Tibial nerve (tissue), 4 donors: ENCODE measurements around the gene DNAJC15.

ENCODE experiments used
- EP300 ChIP-seq, 2 donors: sonication (generic); formaldehyde crosslinking; IDR thresholded peaks; one replicate each; pipeline ENCODE4 v1.6.1; 2017; ENCODE audit warnings: antibody characterized with exemption in 2 of 2, mild to moderate bottlenecking in 1 of 2
- TF ChIP-seq, protein P1 (sequence below), 5 experiments: fragments of 200-600 bp in 3 of 5; fragments of 450-650 bp in 2 of 5; sonication (generic) in 3 of 5; IDR thresholded peaks; one replicate each; pipeline ENCODE4 v1.5.1; 2016 to 2019; ENCODE audit warnings: antibody characterized with exemption in 5 of 5, mild to moderate bottlenecking in 3 of 5, moderate library complexity in 2 of 5

DNA sequence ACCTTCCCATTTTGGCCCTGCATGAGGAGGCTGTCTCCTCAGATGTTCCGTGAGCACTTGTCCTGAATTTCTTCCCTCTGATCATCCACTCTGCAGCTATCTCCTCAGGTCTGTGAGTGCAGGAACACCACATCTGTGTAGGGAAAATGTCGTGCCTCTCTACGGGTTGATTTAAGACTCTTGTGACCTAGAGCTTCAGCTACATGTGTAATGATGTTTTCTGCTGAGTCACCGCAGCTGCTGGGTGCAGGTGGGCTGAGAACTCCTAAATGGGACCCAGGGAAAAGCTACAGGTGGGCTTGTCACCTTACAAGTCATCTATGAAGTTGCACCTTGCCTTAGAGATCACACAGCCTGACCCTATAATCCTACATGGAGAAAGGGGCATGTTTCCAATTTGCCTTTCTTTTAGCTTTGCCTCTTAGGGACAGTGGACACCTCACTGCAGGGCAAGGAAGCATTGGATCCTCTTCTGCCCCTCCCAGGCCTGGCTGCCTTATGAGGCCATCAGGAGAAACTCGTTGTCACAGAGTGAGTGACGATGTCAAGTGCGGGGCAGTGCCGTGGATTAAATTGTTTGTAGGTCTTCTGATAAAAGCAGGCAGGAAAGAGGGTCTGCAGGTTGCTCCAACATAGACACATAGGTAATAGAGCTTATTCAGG, 122.3 kb downstream of the DNAJC15 start:
- TF ChIP-seq, protein P1, sequence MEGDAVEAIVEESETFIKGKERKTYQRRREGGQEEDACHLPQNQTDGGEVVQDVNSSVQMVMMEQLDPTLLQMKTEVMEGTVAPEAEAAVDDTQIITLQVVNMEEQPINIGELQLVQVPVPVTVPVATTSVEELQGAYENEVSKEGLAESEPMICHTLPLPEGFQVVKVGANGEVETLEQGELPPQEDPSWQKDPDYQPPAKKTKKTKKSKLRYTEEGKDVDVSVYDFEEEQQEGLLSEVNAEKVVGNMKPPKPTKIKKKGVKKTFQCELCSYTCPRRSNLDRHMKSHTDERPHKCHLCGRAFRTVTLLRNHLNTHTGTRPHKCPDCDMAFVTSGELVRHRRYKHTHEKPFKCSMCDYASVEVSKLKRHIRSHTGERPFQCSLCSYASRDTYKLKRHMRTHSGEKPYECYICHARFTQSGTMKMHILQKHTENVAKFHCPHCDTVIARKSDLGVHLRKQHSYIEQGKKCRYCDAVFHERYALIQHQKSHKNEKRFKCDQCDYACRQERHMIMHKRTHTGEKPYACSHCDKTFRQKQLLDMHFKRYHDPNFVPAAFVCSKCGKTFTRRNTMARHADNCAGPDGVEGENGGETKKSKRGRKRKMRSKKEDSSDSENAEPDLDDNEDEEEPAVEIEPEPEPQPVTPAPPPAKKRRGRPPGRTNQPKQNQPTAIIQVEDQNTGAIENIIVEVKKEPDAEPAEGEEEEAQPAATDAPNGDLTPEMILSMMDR (IDR thresholded peaks at IDR 0.05), result no peak
- no peak for TF ChIP-seq EP300 (IDR thresholded peaks at IDR 0.05)
